Fibroblast of lung (primary cell): ENCODE results near the gene ZNF804A. TPM values are rescaled to one million over a fixed set of nuclear protein-coding genes. Genes with fewer than 3 reads are reported as not detected.

ENCODE experiments used
- DNase-seq, 2 donors: peaks; one replicate each; pipeline versions ENCODE4 v3.0.0 to v3.0.0-alpha.2; 2010; ENCODE audit warnings: low read depth in 2 of 2
- H2AFZ ChIP-seq: 2 replicates; pipeline ENCODE4 v1.5.1; 2012; ENCODE audit warnings: low read length, control low read depth, inconsistent platforms
- H3K27ac ChIP-seq: 2 replicates; pipeline ENCODE4 v1.5.1; 2011; ENCODE audit warnings: low read length, control low read depth; ENCODE audit not compliant: insufficient read depth
- H3K27me3 ChIP-seq: 2 replicates; pipeline ENCODE4 v1.5.1; 2011; ENCODE audit warnings: mild to moderate bottlenecking, low read length; ENCODE audit not compliant: control insufficient read depth, insufficient read depth
- H3K36me3 ChIP-seq: 2 replicates; pipeline ENCODE4 v1.5.1; 2011; ENCODE audit warnings: low read length; ENCODE audit not compliant: control insufficient read depth, insufficient read depth
- H3K4me1 ChIP-seq: 2 replicates; pipeline ENCODE4 v1.5.1; 2011; ENCODE audit warnings: low read length; ENCODE audit not compliant: control insufficient read depth, insufficient read depth; ENCODE audit errors: extremely low read depth
- H3K4me2 ChIP-seq: 2 replicates; pipeline ENCODE4 v1.5.1; 2011; ENCODE audit warnings: low read length, control low read depth; ENCODE audit not compliant: insufficient read depth; ENCODE audit errors: extremely low read depth
- H3K4me3 ChIP-seq, 4 experiments: fragments of 200-600 bp in 1 of 4; sonication (generic) in 1 of 4; replicated peaks in 1 of 4; 2 replicates each; pipeline ENCODE4 v1.5.1; 2011 to 2016; ENCODE audit warnings: low read length in 4 of 4, low read depth in 3 of 4, mild to moderate bottlenecking in 3 of 4, control low read depth in 2 of 4, inconsistent platforms in 1 of 4, mixed read lengths in 1 of 4; ENCODE audit not compliant: insufficient read depth in 1 of 4; ENCODE audit errors: control extremely low read depth in 1 of 4
- H3K79me2 ChIP-seq: 2 replicates; pipeline ENCODE4 v1.5.1; 2012; ENCODE audit warnings: mild to moderate bottlenecking, low read length, inconsistent platforms; ENCODE audit not compliant: control insufficient read depth, insufficient read depth
- H3K9ac ChIP-seq: 2 replicates; pipeline ENCODE4 v1.5.1; 2011; ENCODE audit warnings: mild to moderate bottlenecking, low read length, control low read depth; ENCODE audit not compliant: insufficient read depth
- H3K9me3 ChIP-seq: 2 replicates; pipeline ENCODE4 v1.5.1; 2012; ENCODE audit warnings: low read depth, low read length; ENCODE audit not compliant: control insufficient read depth, insufficient read depth
- H4K20me1 ChIP-seq: 2 replicates; pipeline ENCODE4 v1.5.1; 2011; ENCODE audit warnings: low read length; ENCODE audit not compliant: control insufficient read depth, insufficient read depth; ENCODE audit errors: extremely low read depth
- CTCF ChIP-seq, 2 donors: IDR thresholded peaks in 1 of 2; conservative IDR thresholded peaks in 1 of 2; 1 replicate in 1 of 2; 2 replicates in 1 of 2; pipeline ENCODE4 v1.5.1; 2011 to 2012; ENCODE audit warnings: low read length in 2 of 2, control low read depth in 1 of 2, inconsistent platforms in 1 of 2, low read depth in 1 of 2, mild to moderate bottlenecking in 1 of 2
- EZH2 ChIP-seq: IDR thresholded peaks from 2 replicates; pipeline ENCODE4 v1.5.1; 2012; ENCODE audit warnings: low read length, control low read depth, mild to moderate bottlenecking; ENCODE audit errors: missing control alignments
- polyA plus RNA-seq, 2 donors: library from polyadenylated mRNA; depleted of rRNA in 1 of 2; stranded (reverse) in 1 of 2; unstranded in 1 of 2; fragments of >200 nt; gene quantifications; 2 replicates each; pipeline ENCODE4 v1.2.1, GENCODE V29; 2011 to 2012; ENCODE audit warnings: missing spikeins in 1 of 2
- total RNA-seq: library from RNA; depleted of rRNA; stranded (reverse); fragments of >200 nt; gene quantifications from 2 replicates; pipeline ENCODE4 v1.2.1, GENCODE V29; 2014

Gene ZNF804A
- total and polyA plus RNA-seq, 2 donors (not counting 1 experiment from before 2014, with no cell fraction given) = 3.0 to 6.9 TPM

GRCh38 chr2:184780944-184781343 lies 182.6 kb downstream of the ZNF804A start:
- Histone ChIP-seq H3K4me3 (no peak overlapping the region), H3K9ac (no peak overlapping the region), H2AFZ (no peak overlapping the region), H3K9me3 (no peaks in the 10 kb centered on the region), H3K36me3 (no peaks in the 10 kb centered on the region), H3K4me2 (no peak overlapping the region), H4K20me1 (no peaks in the 10 kb centered on the region), H3K79me2 (no peaks in the 10 kb centered on the region), H3K27ac (no peak overlapping the region), H3K4me1 (no peaks in the 10 kb centered on the region), H3K27me3 (no peaks in the 10 kb centered on the region)
- peak in 1 of 2 donors; percentile 22 for DNase-seq
- no peak for TF ChIP-seq EZH2
- TF ChIP-seq CTCF (conservative IDR thresholded peaks at IDR 0.05 in 1 of 2, IDR thresholded peaks at IDR 0.05 in 1 of 2; ENCODE audit: low read depth in 1 of 2, low read length in 2 of 2) = no peak

- no peak overlapping the region for H3K4me3 ChIP-seq
- H3K9me3 ChIP-seq = no peaks in the 10 kb centered on the region
- H3K4me1 ChIP-seq = no peaks in the 10 kb centered on the region
- no peaks in the 10 kb centered on the region for H3K79me2 ChIP-seq
- no peak overlapping the region for H2AFZ ChIP-seq
- no peaks in the 10 kb centered on the region for H3K27me3 ChIP-seq
- no peak overlapping the region for H3K9ac ChIP-seq
- no peak overlapping the region for H3K4me2 ChIP-seq
- DNase-seq = no peak
- H4K20me1 ChIP-seq = no peaks in the 10 kb centered on the region
- H3K36me3 ChIP-seq = no peaks in the 10 kb centered on the region
- H3K27ac ChIP-seq = no peak overlapping the region
- TF ChIP-seq EZH2 (no peak), CTCF (conservative IDR thresholded peaks at IDR 0.05 in 1 of 2, IDR thresholded peaks at IDR 0.05 in 1 of 2; ENCODE audit: low read depth in 1 of 2, low read length in 2 of 2) (no peak)
Observed at GRCh38 chr2:184783576-184783975, 185.2 kb downstream of the ZNF804A start.

- H3K4me2 ChIP-seq = no peak overlapping the region
- no peaks in the 10 kb centered on the region for H3K27me3 ChIP-seq
- H3K4me1 ChIP-seq = no peaks in the 10 kb centered on the region
- no peak overlapping the region for H3K4me3 ChIP-seq
- H3K36me3 ChIP-seq = no peaks in the 10 kb centered on the region
- no peaks in the 10 kb centered on the region for H4K20me1 ChIP-seq
- H3K79me2 ChIP-seq = no peaks in the 10 kb centered on the region
- no peak for TF ChIP-seq CTCF (conservative IDR thresholded peaks at IDR 0.05 in 1 of 2, IDR thresholded peaks at IDR 0.05 in 1 of 2; ENCODE audit: low read depth in 1 of 2, low read length in 2 of 2)
- TF ChIP-seq EZH2 = no peak
- H3K9ac ChIP-seq = no peak overlapping the region
- peak in 1 of 2 donors; percentile 56 for DNase-seq
- no peak overlapping the region for H2AFZ ChIP-seq
- no peaks in the 10 kb centered on the region for H3K9me3 ChIP-seq
- H3K27ac ChIP-seq = no peak overlapping the region
Observed at GRCh38 chr2:184793176-184793575, 194.8 kb downstream of the ZNF804A start.
